Dermis lymphatic vessel endothelial cell (primary cell): Measurements from ENCODE around the gene MMP19. TPM values are rescaled to one million over a fixed set of nuclear protein-coding genes. Genes with fewer than 3 reads are reported as not detected.

Experiments used
- total RNA-seq: library from RNA; depleted of rRNA; stranded (reverse); fragments of >200 nt; gene quantifications from 2 replicates; pipeline ENCODE4 v1.2.1, GENCODE V29; 2014

MMP19 gene, protein sequence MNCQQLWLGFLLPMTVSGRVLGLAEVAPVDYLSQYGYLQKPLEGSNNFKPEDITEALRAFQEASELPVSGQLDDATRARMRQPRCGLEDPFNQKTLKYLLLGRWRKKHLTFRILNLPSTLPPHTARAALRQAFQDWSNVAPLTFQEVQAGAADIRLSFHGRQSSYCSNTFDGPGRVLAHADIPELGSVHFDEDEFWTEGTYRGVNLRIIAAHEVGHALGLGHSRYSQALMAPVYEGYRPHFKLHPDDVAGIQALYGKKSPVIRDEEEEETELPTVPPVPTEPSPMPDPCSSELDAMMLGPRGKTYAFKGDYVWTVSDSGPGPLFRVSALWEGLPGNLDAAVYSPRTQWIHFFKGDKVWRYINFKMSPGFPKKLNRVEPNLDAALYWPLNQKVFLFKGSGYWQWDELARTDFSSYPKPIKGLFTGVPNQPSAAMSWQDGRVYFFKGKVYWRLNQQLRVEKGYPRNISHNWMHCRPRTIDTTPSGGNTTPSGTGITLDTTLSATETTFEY
- 0.09 and 0.43 TPM in 2 replicates for total RNA-seq

GRCh38 chr12:55842681-55843429 lies at the start of gene MMP19:
Gene MMP19, minus strand, starts transcription at chr12:55842936. Its CDS starts 106 bp downstream, at chr12:55842830.

DNA sequence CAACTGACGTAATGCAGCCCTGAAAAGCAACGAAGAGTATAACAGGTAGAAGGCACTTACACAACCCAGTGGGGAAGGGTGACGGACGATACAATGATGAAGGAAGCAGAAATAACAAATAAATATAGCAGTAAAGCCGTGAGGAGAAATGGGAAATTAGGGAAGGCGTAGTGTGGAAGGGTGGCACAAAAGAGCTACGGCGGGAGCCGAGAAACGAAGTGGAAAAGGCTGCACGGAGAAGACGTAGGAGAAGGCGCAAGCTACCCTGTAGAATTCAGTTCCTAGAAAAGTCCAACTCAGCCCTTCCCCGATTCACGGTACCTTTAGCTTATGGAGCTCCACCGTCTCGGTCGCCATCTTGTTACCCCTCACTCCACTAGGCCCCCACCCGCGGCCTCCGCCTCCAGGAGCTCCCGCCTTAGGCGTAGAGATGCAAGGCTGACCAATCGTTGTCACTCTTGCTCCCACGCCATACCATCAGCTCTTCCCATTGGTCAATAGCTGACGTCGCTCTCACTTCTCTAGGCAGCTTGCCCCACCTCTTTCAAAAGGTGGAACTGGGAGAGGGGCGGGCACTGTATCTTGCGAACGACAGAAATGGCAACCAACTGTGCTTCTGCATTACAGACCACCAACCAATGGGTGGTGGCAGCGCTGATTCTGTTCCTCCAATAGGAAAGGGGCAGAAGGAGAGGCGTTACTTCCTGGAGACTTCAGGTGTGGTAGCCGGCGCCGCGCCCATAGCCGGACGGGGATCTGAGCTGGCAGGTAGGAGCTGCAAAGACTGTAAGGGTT lies 25.2 kb downstream of the MMP19 start, which contains the start of the genes ORMDL2 and SARNP:
Gene ORMDL2 (plus strand): TSS at position 697 of the 795 bp plus-strand sequence. CDS start 959 bp downstream, outside the sequence.
Gene SARNP (minus strand): TSS at position 380 of the 795 bp plus-strand sequence. CDS start 23 bp downstream, at position 357.

Other genes with a start within 250 kb of the MMP19 start
- not detected in 2 replicates for gene OR10P1, start 206.0 kb downstream of the MMP19 start, total RNA-seq
- gene ITGA7, start 135.0 kb downstream of the MMP19 start, total RNA-seq, result 0.22 TPM in 1 of 2 replicates, not detected in the other
- 54.9 and 58.2 TPM in 2 replicates for gene BLOC1S1, start 126.9 kb downstream of the MMP19 start, total RNA-seq
- gene RDH5, start 122.5 kb downstream of the MMP19 start, total RNA-seq, result 0.65 and 0.95 TPM in 2 replicates
- 1,376 and 1,784 TPM in 2 replicates for gene CD63, start 113.9 kb downstream of the MMP19 start, total RNA-seq
- 1.4 and 1.5 TPM in 2 replicates for gene GDF11, start 99.8 kb downstream of the MMP19 start, total RNA-seq
- 72.7 and 116 TPM in 2 replicates for gene SARNP, start 25.2 kb downstream of the MMP19 start, total RNA-seq
- 21.7 and 28.8 TPM in 2 replicates for gene ORMDL2, start 24.9 kb downstream of the MMP19 start, total RNA-seq
- 49.2 and 50.7 TPM in 2 replicates for gene DNAJC14, start 13.3 kb downstream of the MMP19 start, total RNA-seq
- 26.8 and 30.8 TPM in 2 replicates for gene PYM1, start 85.0 kb upstream of the MMP19 start, total RNA-seq
- gene DGKA, start 88.2 kb upstream of the MMP19 start, total RNA-seq, result 16.5 and 23.8 TPM in 2 replicates
- gene PMEL, start 123.1 kb upstream of the MMP19 start, total RNA-seq, result 0.60 and 0.76 TPM in 2 replicates
- gene CDK2, start 123.9 kb upstream of the MMP19 start, total RNA-seq, result 13.7 and 17.3 TPM in 2 replicates
- gene RAB5B, start 131.1 kb upstream of the MMP19 start, total RNA-seq, result 42.5 and 47.5 TPM in 2 replicates
- 9.2 and 9.4 TPM in 2 replicates for gene SUOX, start 154.3 kb upstream of the MMP19 start, total RNA-seq
- 0.22 and 0.43 TPM in 2 replicates for gene IKZF4, start 178.1 kb upstream of the MMP19 start, total RNA-seq
- 108 and 138 TPM in 2 replicates for gene RPS26, start 199.0 kb upstream of the MMP19 start, total RNA-seq
- 0.17 and 0.33 TPM in 2 replicates for gene ERBB3, start 237.2 kb upstream of the MMP19 start, total RNA-seq